Neural cell (in vitro differentiated cells): ENCODE results near the gene HYCC1. TPM values are rescaled to one million over a fixed set of nuclear protein-coding genes. Genes with fewer than 3 reads are reported as not detected.

Experiments used
- H2AFZ ChIP-seq: fragments of 200-600, 300-800 bp; sonication (generic), shearing (Covaris generic); 2 replicates; pipeline ENCODE4 v1.6.0; 2014; ENCODE audit warnings: low read depth, mild to moderate bottlenecking, antibody characterized with exemption, low read length, moderate library complexity
- H3F3A ChIP-seq: fragments of 200-600 bp; shearing (Covaris generic); 2 replicates; pipeline ENCODE4 v1.6.1; 2016; ENCODE audit warnings: mild to moderate bottlenecking, moderate library complexity, mixed read lengths, antibody characterized with exemption, low read length; ENCODE audit not compliant: insufficient read depth, poor library complexity, severe bottlenecking
- H3K27ac ChIP-seq: fragments of 200-600, 300-800 bp; sonication (generic), shearing (Covaris generic); 2 replicates; pipeline ENCODE4 v1.5.1; 2014; ENCODE audit warnings: mild to moderate bottlenecking, low read length, moderate library complexity
- H3K27me3 ChIP-seq: fragments of 300-800, 200-600 bp; sonication (generic), shearing (Covaris generic); 2 replicates; pipeline ENCODE4 v1.6.0; 2014; ENCODE audit warnings: mild to moderate bottlenecking, low read depth, low read length, moderate library complexity; ENCODE audit not compliant: insufficient read depth
- H3K36me3 ChIP-seq: fragments of 300-800, 200-600 bp; sonication (generic), shearing (Covaris generic); 2 replicates; pipeline ENCODE4 v1.5.1; 2014; ENCODE audit warnings: mild to moderate bottlenecking, antibody characterized with exemption, low read length, moderate library complexity; ENCODE audit not compliant: insufficient read depth
- H3K4me2 ChIP-seq: fragments of 300-800, 200-600 bp; sonication (generic), shearing (Covaris generic); 2 replicates; pipeline ENCODE4 v1.6.0; 2014; ENCODE audit warnings: mild to moderate bottlenecking, low read length
- H3K4me3 ChIP-seq: fragments of 300-800, 200-600 bp; sonication (generic), shearing (Covaris generic); 2 replicates; pipeline ENCODE4 v1.5.1; 2014; ENCODE audit warnings: mild to moderate bottlenecking, low read length, moderate library complexity
- H3K79me2 ChIP-seq: fragments of 200-600 bp; shearing (Covaris generic); replicated peaks from 2 replicates; pipeline ENCODE4 v1.6.0; 2014; ENCODE audit warnings: mild to moderate bottlenecking, low read length, moderate library complexity; ENCODE audit not compliant: insufficient read depth
- H3K9ac ChIP-seq: fragments of 300-800, 200-600 bp; sonication (generic), shearing (Covaris generic); 2 replicates; pipeline ENCODE4 v1.6.1; 2016; ENCODE audit warnings: mild to moderate bottlenecking, low read length, mixed read lengths
- H3K9me2 ChIP-seq: fragments of 200-600 bp; shearing (Covaris generic); 2 replicates; pipeline ENCODE4 v1.6.1; 2016; ENCODE audit warnings: mild to moderate bottlenecking, low read length, mixed read lengths; ENCODE audit not compliant: insufficient read depth
- H3K9me3 ChIP-seq: fragments of 200-600, 300-800 bp; sonication (generic), shearing (Covaris generic); 2 replicates; pipeline ENCODE4 v1.6.1; 2016; ENCODE audit warnings: mild to moderate bottlenecking, mixed run types, low read length, moderate library complexity, mixed read lengths
- H4K20me1 ChIP-seq: fragments of 200-600 bp; shearing (Covaris generic); 2 replicates; pipeline ENCODE4 v1.6.1; 2016; ENCODE audit warnings: mild to moderate bottlenecking, mixed run types; ENCODE audit not compliant: insufficient read depth
- EP300 ChIP-seq: fragments of 450-650 bp; conservative IDR thresholded peaks from 2 replicates; pipeline ENCODE4 v1.6.1; 2014; ENCODE audit warnings: antibody characterized with exemption, mild to moderate bottlenecking, moderate library complexity; ENCODE audit not compliant: poor library complexity, severe bottlenecking
- EZH2 ChIP-seq: fragments of 200-600, 300-800 bp; shearing (Covaris generic), sonication (generic); IDR thresholded peaks from 2 replicates; pipeline ENCODE4 v1.6.1; 2014; ENCODE audit warnings: antibody characterized with exemption, low read length, borderline replicate concordance, mild to moderate bottlenecking; ENCODE audit not compliant: insufficient read depth, poor library complexity, severe bottlenecking
- MXI1 ChIP-seq: fragments of 450-650 bp; conservative IDR thresholded peaks from 2 replicates; pipeline ENCODE4 v1.6.1; 2014; ENCODE audit warnings: antibody characterized with exemption, mild to moderate bottlenecking; ENCODE audit not compliant: poor library complexity, severe bottlenecking
- POLR2AphosphoS5 ChIP-seq: IDR thresholded peaks from 2 replicates; pipeline ENCODE4 v1.6.1; 2012
- RAD21 ChIP-seq: fragments of 450-650 bp; conservative IDR thresholded peaks from 2 replicates; pipeline ENCODE4 v1.6.1; 2014; ENCODE audit warnings: antibody characterized with exemption, mild to moderate bottlenecking, moderate library complexity
- SMC3 ChIP-seq: fragments of 450-650 bp; conservative IDR thresholded peaks from 2 replicates; pipeline ENCODE4 v1.6.1; 2014; ENCODE audit warnings: antibody characterized with exemption, mild to moderate bottlenecking, moderate library complexity; ENCODE audit not compliant: poor library complexity
- TAF1 ChIP-seq: IDR thresholded peaks from 2 replicates; pipeline ENCODE4 v1.6.1; 2012; ENCODE audit warnings: low read depth
- polyA plus RNA-seq: library from polyadenylated mRNA; depleted of rRNA; stranded (reverse); fragments of >200 nt; gene quantifications from 2 replicates; pipeline ENCODE4 v1.2.3, GENCODE V29; 2014
- TF ChIP-seq, protein P1 (sequence below): IDR thresholded peaks from 2 replicates; pipeline ENCODE4 v1.6.1; 2012; ENCODE audit warnings: borderline replicate concordance
- TF ChIP-seq, protein P2 (sequence below): fragments of 450-650 bp; IDR thresholded peaks from 2 replicates; pipeline ENCODE4 v1.5.1; 2014; ENCODE audit warnings: antibody characterized with exemption, mild to moderate bottlenecking, moderate library complexity; ENCODE audit not compliant: poor library complexity, severe bottlenecking

The HYCC1 gene
- polyA plus RNA-seq, 1 donor from 2014 or later: 12.3 TPM

DNA sequence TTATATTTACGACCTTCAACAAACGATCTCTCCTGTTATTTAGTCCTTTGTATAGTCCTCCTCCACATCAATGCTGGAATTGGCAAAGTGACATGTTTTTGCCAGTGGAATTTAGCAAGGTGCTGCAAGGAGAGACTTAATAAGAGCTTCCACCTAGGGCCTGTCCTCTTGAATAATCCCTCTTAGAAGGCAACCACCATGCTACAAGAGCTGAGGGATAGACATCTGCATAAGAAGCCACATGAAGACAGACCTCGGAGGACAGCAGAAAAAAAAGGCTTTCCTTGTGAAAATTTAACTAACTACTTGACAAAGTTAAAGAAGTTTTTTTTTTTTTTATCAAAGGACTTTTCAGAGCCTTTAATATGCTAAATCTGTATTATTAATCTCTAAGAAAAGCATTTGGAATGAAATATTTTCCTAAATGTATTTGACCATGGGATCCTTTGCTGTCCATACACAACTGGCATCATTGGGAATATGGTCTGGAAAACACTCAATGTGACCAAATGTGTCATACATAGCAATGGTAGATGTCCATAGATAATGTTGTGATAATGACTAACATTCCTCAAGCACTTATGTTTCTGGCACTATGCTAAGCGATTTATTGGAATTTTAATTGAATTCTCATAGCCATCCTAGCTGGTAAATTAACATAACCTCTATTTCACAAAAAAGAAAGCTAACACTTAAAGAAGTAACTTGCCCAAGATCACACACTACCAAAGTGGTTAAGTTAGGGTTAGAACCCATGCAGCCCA, 13.2 kb downstream of the HYCC1 start:
- H3K27me3 ChIP-seq: no peaks in the 10 kb centered on the region
- H3K4me2 ChIP-seq: no peak overlapping the region
- TF ChIP-seq, protein P1, sequence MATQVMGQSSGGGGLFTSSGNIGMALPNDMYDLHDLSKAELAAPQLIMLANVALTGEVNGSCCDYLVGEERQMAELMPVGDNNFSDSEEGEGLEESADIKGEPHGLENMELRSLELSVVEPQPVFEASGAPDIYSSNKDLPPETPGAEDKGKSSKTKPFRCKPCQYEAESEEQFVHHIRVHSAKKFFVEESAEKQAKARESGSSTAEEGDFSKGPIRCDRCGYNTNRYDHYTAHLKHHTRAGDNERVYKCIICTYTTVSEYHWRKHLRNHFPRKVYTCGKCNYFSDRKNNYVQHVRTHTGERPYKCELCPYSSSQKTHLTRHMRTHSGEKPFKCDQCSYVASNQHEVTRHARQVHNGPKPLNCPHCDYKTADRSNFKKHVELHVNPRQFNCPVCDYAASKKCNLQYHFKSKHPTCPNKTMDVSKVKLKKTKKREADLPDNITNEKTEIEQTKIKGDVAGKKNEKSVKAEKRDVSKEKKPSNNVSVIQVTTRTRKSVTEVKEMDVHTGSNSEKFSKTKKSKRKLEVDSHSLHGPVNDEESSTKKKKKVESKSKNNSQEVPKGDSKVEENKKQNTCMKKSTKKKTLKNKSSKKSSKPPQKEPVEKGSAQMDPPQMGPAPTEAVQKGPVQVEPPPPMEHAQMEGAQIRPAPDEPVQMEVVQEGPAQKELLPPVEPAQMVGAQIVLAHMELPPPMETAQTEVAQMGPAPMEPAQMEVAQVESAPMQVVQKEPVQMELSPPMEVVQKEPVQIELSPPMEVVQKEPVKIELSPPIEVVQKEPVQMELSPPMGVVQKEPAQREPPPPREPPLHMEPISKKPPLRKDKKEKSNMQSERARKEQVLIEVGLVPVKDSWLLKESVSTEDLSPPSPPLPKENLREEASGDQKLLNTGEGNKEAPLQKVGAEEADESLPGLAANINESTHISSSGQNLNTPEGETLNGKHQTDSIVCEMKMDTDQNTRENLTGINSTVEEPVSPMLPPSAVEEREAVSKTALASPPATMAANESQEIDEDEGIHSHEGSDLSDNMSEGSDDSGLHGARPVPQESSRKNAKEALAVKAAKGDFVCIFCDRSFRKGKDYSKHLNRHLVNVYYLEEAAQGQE: no peak
- TF ChIP-seq RAD21 (no peak), SMC3 (no peak), POLR2AphosphoS5 (no peak), EZH2 (no peak), EP300 (no peak), TAF1 (no peak), MXI1 (no peak)
- TF ChIP-seq, protein P2, sequence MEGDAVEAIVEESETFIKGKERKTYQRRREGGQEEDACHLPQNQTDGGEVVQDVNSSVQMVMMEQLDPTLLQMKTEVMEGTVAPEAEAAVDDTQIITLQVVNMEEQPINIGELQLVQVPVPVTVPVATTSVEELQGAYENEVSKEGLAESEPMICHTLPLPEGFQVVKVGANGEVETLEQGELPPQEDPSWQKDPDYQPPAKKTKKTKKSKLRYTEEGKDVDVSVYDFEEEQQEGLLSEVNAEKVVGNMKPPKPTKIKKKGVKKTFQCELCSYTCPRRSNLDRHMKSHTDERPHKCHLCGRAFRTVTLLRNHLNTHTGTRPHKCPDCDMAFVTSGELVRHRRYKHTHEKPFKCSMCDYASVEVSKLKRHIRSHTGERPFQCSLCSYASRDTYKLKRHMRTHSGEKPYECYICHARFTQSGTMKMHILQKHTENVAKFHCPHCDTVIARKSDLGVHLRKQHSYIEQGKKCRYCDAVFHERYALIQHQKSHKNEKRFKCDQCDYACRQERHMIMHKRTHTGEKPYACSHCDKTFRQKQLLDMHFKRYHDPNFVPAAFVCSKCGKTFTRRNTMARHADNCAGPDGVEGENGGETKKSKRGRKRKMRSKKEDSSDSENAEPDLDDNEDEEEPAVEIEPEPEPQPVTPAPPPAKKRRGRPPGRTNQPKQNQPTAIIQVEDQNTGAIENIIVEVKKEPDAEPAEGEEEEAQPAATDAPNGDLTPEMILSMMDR: no peak
- no peaks in the 10 kb centered on the region for H4K20me1 ChIP-seq
- no peak overlapping the region for H3K4me3 ChIP-seq
- H3K9me2 ChIP-seq: no peaks in the 10 kb centered on the region
- H3K9ac ChIP-seq: no peak overlapping the region
- H3K36me3 ChIP-seq: no peaks in the 10 kb centered on the region
- H2AFZ ChIP-seq: no peak overlapping the region
- H3K79me2 ChIP-seq: no peaks in the 10 kb centered on the region
- no peak overlapping the region for H3K27ac ChIP-seq
- no peaks in the 10 kb centered on the region for H3K9me3 ChIP-seq
- H3F3A ChIP-seq: no peaks in the 10 kb centered on the region

DNA sequence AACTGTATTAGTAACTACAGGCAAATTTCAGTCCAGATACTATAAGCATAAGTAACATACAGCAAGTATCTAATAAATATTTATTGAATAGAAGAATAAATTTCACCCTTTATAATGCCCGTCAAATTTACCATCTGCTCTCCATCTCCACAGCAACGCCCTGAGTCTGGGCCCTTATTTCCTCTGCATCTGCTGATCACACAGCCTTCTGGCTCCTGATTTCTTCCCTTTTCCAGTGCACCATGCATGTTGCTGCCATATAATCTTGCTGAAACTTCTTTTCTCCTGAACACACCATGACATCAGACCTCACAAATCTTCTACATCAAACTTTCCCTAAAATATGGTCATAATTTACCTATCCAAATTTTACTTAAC, 15.4 kb downstream of the HYCC1 start:
- H3K27ac ChIP-seq: no peak overlapping the region
- no peaks in the 10 kb centered on the region for H3K36me3 ChIP-seq

More for the DNA sequence above, 15.4 kb downstream of the HYCC1 start:
- Histone ChIP-seq H3K9me3 (no peaks in the 10 kb centered on the region), H2AFZ (no peak overlapping the region), H3K79me2 (no peaks in the 10 kb centered on the region), H4K20me1 (no peaks in the 10 kb centered on the region), H3K4me3 (no peak overlapping the region), H3K27me3 (no peaks in the 10 kb centered on the region), H3K4me2 (no peak overlapping the region), H3K9me2 (no peaks in the 10 kb centered on the region), H3K9ac (no peak overlapping the region), H3F3A (no peaks in the 10 kb centered on the region)
- no peak for TF ChIP-seq POLR2AphosphoS5
- TF ChIP-seq RAD21: no peak
- TF ChIP-seq EZH2: no peak
- no peak for TF ChIP-seq SMC3
- TF ChIP-seq EP300: no peak
- no peak for TF ChIP-seq MXI1
